GM12872 (cell line): ENCODE measurements around the gene NANP.

Source experiments
- TF ChIP-seq, protein P1 (sequence below): IDR thresholded peaks from 3 replicates; pipeline ENCODE4 v1.5.1; 2011; ENCODE audit warnings: low read depth, mild to moderate bottlenecking, low read length, moderate library complexity; ENCODE audit not compliant: insufficient read depth

Gene NANP

GRCh38 chr20:25580711-25581110, 43.1 kb downstream of the NANP start:
- TF ChIP-seq, protein P1, sequence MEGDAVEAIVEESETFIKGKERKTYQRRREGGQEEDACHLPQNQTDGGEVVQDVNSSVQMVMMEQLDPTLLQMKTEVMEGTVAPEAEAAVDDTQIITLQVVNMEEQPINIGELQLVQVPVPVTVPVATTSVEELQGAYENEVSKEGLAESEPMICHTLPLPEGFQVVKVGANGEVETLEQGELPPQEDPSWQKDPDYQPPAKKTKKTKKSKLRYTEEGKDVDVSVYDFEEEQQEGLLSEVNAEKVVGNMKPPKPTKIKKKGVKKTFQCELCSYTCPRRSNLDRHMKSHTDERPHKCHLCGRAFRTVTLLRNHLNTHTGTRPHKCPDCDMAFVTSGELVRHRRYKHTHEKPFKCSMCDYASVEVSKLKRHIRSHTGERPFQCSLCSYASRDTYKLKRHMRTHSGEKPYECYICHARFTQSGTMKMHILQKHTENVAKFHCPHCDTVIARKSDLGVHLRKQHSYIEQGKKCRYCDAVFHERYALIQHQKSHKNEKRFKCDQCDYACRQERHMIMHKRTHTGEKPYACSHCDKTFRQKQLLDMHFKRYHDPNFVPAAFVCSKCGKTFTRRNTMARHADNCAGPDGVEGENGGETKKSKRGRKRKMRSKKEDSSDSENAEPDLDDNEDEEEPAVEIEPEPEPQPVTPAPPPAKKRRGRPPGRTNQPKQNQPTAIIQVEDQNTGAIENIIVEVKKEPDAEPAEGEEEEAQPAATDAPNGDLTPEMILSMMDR = no peak

DNA sequence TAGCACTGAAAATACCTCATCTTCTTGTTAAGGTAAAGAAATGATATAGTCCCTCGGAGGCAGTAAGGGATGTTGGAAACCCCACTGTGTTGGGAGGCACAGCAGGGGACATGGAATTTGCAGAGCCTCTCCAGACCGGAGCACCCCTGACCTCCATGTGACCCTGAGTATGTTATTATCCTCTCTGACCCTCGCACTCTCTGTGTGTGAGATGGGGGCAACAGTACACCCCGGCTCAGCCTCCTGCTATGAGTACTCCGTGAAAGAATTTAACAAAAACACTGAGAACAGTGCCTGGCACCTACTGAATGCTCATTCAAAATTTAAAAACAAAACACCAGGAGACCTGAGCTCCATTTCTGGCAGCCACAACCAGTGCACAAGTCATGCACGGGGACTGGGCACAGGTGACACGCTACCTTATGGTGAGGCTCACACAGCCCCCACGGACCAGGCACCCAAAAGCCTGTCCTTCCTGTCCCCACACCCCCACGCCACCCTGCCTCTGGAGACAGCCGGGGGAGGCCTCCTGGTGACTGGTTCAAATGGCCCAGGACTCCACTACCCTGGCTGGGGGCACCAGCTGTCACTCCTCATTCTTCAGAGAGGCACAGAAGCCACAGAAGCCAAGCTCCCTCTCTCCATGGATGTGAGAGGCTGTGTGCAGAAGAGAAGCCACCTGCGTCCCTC, 44.6 kb downstream of the NANP start:
- TF ChIP-seq, protein P1 = no peak

- TF ChIP-seq, protein P1 = no peak
Measured at GRCh38 chr20:25576783-25577530, 46.9 kb downstream of the NANP start.

DNA sequence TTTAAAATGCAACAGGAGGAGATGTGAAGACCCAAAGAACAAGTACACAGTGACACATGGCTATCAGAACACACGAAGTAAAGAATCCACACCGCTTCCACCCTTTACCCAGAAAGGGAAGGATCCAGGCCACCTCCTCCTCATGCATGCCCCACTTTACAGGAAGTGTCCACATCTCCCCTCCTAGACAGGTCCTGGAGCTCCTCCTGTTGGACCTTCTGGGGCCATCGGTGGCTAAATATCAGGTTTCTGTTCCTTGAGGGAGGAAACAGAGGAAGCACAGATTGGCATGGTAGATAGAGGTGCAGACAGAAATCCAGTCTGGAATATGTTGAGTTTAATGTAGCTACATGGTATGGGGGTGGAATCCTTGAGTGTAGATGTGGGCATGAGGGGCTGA, 49.4 kb downstream of the NANP start:
- TF ChIP-seq, protein P1 = 0 out of 3 replicates have a peak, but pooled peaks have one; percentile 13

DNA sequence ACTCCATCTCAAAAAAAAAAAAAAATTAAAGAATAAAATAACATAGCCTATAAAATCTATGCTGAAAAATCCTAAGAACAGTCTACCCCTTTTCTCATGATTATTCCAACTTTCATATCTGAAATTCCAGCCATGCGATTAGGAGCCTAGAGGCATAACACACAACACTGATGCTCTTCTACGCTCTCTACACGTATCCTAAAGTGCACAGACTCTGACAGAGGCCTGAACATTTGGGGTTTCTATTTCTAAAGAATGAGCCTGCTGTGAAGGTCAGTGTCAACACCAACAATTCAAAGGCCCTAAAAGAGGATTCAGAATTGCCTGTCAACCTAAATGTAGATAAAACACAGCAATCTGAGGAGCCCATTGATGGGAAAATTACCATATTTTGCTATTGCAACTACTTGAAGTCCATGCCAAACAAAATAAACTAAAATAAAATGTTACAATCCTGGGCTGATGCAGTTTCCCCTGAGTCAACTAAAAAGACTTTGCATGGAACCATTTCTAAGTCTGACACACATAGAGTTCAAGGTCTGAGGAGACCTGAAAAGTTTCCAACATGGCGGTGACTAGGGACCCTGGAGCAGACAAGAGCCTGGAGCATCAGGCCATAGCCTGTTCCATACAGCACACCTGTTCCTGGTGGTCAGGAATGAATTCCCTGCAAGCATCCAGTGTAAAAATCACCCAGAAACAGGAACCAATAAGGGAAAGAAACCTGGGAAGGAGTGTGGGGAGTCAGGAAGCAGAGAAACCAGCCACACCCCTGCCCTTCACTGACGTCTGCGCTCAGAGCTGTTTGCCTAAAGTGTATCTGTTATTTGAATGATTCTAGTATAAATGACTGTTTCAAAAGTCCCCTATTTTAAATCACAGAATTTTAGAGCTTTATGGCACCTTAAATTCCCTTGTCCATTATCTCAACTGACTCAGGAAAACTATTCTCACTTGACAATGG, 50.2 kb downstream of the NANP start:
- TF ChIP-seq, protein P1 = no peak

DNA sequence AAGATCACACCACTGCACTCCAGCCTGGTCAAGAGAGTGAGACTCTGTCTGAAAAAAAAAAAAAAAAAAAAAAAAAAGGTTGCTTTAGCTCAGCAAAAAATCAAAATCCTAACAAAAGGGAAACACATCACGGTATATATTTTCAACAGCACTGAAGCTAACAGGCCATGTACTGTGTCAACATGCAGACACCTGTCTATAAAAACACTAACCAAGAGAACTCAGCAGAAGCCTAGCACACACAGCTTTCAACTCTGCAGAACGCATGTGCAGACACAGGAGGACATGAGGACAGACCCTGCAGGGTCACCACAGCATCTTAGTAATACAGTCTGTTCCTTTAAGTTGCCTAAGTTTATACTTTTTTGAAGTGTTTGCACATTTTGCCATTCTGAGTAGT, 52.0 kb downstream of the NANP start:
- TF ChIP-seq, protein P1 = no peak

GRCh38 chr20:25571240-25571639, 52.6 kb downstream of the NANP start:
- TF ChIP-seq, protein P1 = no peak
